Right kidney (tissue), 9 donors: Measurements from ENCODE around the gene ZNF518A.

Experiments used
- DNase-seq: peaks from one replicate; pipeline ENCODE4 v3.0.0-alpha.2; 2016
- long read RNA-seq, 8 donors: transcript quantifications; one replicate each; lab custom pipeline, GENCODE V29; 2026

ZNF518A gene
- long read RNA-seq, donor 1, full-length matches to known transcripts, result 2 of 2 reads
- long read RNA-seq, donor 1, partial matches to known transcripts, result 0 of 2 reads
- long read RNA-seq, donor 1, other reads (novel, unspliced or antisense), result 0 of 2 reads
- long read RNA-seq, donor 2, full-length matches to known transcripts, result 2 of 2 reads
- long read RNA-seq, donor 2, partial matches to known transcripts, result 0 of 2 reads
- long read RNA-seq, donor 2, other reads (novel, unspliced or antisense), result 0 of 2 reads
- long read RNA-seq, donor 3, full-length matches to known transcripts, result 3 of 16 reads
- long read RNA-seq, donor 3, partial matches to known transcripts, result 8 of 16 reads
- long read RNA-seq, donor 3, other reads (novel, unspliced or antisense), result 5 of 16 reads
- long read RNA-seq, donor 4, full-length matches to known transcripts, result 4 of 52 reads
- long read RNA-seq, donor 4, partial matches to known transcripts, result 48 of 52 reads
- long read RNA-seq, donor 4, other reads (novel, unspliced or antisense), result 0 of 52 reads
- long read RNA-seq, donor 5, partial matches to known transcripts, result 9 of 17 reads
- long read RNA-seq, donor 5, other reads (novel, unspliced or antisense), result 8 of 17 reads
- long read RNA-seq, donor 6, full-length matches to known transcripts, result 2 of 14 reads
- long read RNA-seq, donor 6, partial matches to known transcripts, result 12 of 14 reads
- long read RNA-seq, donor 6, other reads (novel, unspliced or antisense), result 0 of 14 reads
- long read RNA-seq, donor 7, full-length matches to known transcripts, result 2 of 2 reads
- long read RNA-seq, donor 7, partial matches to known transcripts, result 0 of 2 reads
- long read RNA-seq, donor 7, other reads (novel, unspliced or antisense), result 0 of 2 reads
- long read RNA-seq, donor 8, full-length matches to known transcripts, result 1 of 14 reads
- long read RNA-seq, donor 8, partial matches to known transcripts, result 0 of 14 reads
- long read RNA-seq, donor 8, other reads (novel, unspliced or antisense), result 13 of 14 reads

- DNase-seq, result peak; percentile 100
Observed at GRCh38 chr10:96129387-96130325, at the start of gene ZNF518A. ZNF518A (plus strand) TSS chr10:96130297; CDS start chr10:96156323, 26,026 bp downstream.

GRCh38 chr10:96082153-96082552 is 47.9 kb upstream of the ZNF518A start:
- DNase-seq, result no peak

- no peak for DNase-seq
Observed at GRCh38 chr10:96082748-96083147, 47.3 kb upstream of the ZNF518A start.

GRCh38 chr10:96089116-96089515 is 41.0 kb upstream of the ZNF518A start:
- DNase-seq, result no peak

- peak; percentile 90 for DNase-seq
Observed at GRCh38 chr10:96089670-96090462, 40.2 kb upstream of the ZNF518A start.

GRCh38 chr10:96090463-96090800 is 39.7 kb upstream of the ZNF518A start:
- DNase-seq, result no peak

GRCh38 chr10:96092999-96093767 is 36.9 kb upstream of the ZNF518A start:
- DNase-seq, result no peak

GRCh38 chr10:96093948-96094347 is 36.1 kb upstream of the ZNF518A start:
- DNase-seq, result no peak

- DNase-seq, result no peak
Observed at GRCh38 chr10:96096958-96097357, 33.1 kb upstream of the ZNF518A start.

- DNase-seq, result no peak
Observed at GRCh38 chr10:96097865-96098264, 32.2 kb upstream of the ZNF518A start.

- no peak for DNase-seq
Observed at GRCh38 chr10:96107623-96108038, 22.5 kb upstream of the ZNF518A start.

- no peak for DNase-seq
Observed at GRCh38 chr10:96112531-96112930, 17.6 kb upstream of the ZNF518A start.

- no peak for DNase-seq
Observed at GRCh38 chr10:96118604-96119450, 11.3 kb upstream of the ZNF518A start.

GRCh38 chr10:96122824-96123223 is 7.3 kb upstream of the ZNF518A start:
- no peak for DNase-seq

- peak; percentile 64 for DNase-seq
Observed at GRCh38 chr10:96124230-96125141, 5.6 kb upstream of the ZNF518A start.

GRCh38 chr10:96125142-96125515 is 5.0 kb upstream of the ZNF518A start:
- no peak for DNase-seq

- DNase-seq, result no peak
Observed at GRCh38 chr10:96130326-96130995, 364 bp downstream of the ZNF518A start.

- no peak for DNase-seq
Observed at GRCh38 chr10:96131621-96132020, 1.5 kb downstream of the ZNF518A start.
